GM21515 (cell line): Measurements from ENCODE around the gene ZC3H14.

Experiments
- ATAC-seq: cut with Tn5 transposase; IDR thresholded peaks from one replicate; pipeline ENCODE4 v1.9.1; 2021; ENCODE audit not compliant: unreplicated experiment

ZC3H14 gene

GRCh38 chr14:88599761-88600439, 37.1 kb downstream of the ZC3H14 start:
- peak; percentile 89 for ATAC-seq

GRCh38 chr14:88604212-88604611, 41.4 kb downstream of the ZC3H14 start:
- no peak for ATAC-seq

- no peak for ATAC-seq
Measured at GRCh38 chr14:88605594-88605993, 42.8 kb downstream of the ZC3H14 start.

- no peak for ATAC-seq
Measured at GRCh38 chr14:88607829-88608228, 45.0 kb downstream of the ZC3H14 start.

GRCh38 chr14:88611878-88612277, 49.0 kb downstream of the ZC3H14 start:
- no peak for ATAC-seq

- ATAC-seq = no peak
Measured at GRCh38 chr14:88612981-88613380, 50.1 kb downstream of the ZC3H14 start.

GRCh38 chr14:88613552-88614010, 50.7 kb downstream of the ZC3H14 start:
- ATAC-seq = no peak

GRCh38 chr14:88614218-88614907, 51.5 kb downstream of the ZC3H14 start:
- ATAC-seq = no peak

GRCh38 chr14:88616697-88617096, 53.9 kb downstream of the ZC3H14 start:
- no peak for ATAC-seq

- ATAC-seq = no peak
Measured at GRCh38 chr14:88617479-88617878, 54.6 kb downstream of the ZC3H14 start.

GRCh38 chr14:88618476-88618875, 55.6 kb downstream of the ZC3H14 start:
- no peak for ATAC-seq

- no peak for ATAC-seq
Measured at GRCh38 chr14:88621100-88621499, 58.3 kb downstream of the ZC3H14 start.

GRCh38 chr14:88625671-88626070, 62.8 kb downstream of the ZC3H14 start:
- ATAC-seq = no peak

- no peak for ATAC-seq
Measured at GRCh38 chr14:88628033-88628432, 65.2 kb downstream of the ZC3H14 start.

GRCh38 chr14:88628462-88628861, 65.6 kb downstream of the ZC3H14 start:
- no peak for ATAC-seq

- ATAC-seq = no peak
Measured at GRCh38 chr14:88630565-88630964, 67.7 kb downstream of the ZC3H14 start.

- ATAC-seq = no peak
Measured at GRCh38 chr14:88631091-88631490, 68.3 kb downstream of the ZC3H14 start.

- no peak for ATAC-seq
Measured at GRCh38 chr14:88632512-88632911, 69.7 kb downstream of the ZC3H14 start.

GRCh38 chr14:88639221-88639620, 76.4 kb downstream of the ZC3H14 start:
- ATAC-seq = no peak

GRCh38 chr14:88660056-88660455, 97.2 kb downstream of the ZC3H14 start:
- ATAC-seq = no peak

- ATAC-seq = peak; percentile 78
Measured at GRCh38 chr14:88667555-88668273, 104.9 kb downstream of the ZC3H14 start.
